Measurements from ENCODE around the gene PARP3.
"Not testable (repeated sequence)": the region's sequence is repeated elsewhere in the genome, so short reads cannot be mapped to it uniquely, and the experiment has no call there.

The PARP3 gene

DNA sequence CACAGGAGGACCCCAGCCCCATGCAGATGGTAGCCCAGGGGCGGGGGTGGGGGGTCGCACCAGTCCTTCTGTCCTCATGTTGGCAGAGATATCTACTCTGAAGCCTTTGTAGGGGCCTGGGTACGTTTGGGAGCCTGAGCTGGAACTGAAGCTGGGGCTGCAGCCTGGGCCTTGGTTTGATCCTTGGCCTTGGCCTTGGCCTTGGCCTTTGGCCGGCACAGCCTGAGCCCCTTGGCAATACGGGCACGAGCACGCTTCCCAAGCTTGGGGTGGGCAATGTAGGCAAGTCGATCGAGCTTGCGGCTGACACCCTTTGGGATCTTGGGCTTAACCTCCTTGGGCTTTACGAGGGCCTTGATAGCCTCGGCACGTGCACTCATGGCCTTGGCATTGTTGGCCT lies 51.5 kb downstream of the PARP3 start:
- not testable (repeated sequence) for H4K8ac ChIP-seq (ENCODE audit: low read depth, low read length); H3K27ac ChIP-seq (ENCODE audit: low read depth, low read length); H2BK5ac ChIP-seq (ENCODE audit: low read length); H2BK120ac ChIP-seq (ENCODE audit: low read depth, low read length); H3K4me3 ChIP-seq (ENCODE audit: low read length); H3K27me3 ChIP-seq (ENCODE audit: insufficient read depth, low read length, poor library complexity); DNase-seq; H3K56ac ChIP-seq (ENCODE audit: low read length); H3K4me2 ChIP-seq (ENCODE audit: low read length); H3K4ac ChIP-seq (ENCODE audit: low read depth, low read length); H3K18ac ChIP-seq (ENCODE audit: low read length); H4K5ac ChIP-seq (ENCODE audit: low read length); H3K23ac ChIP-seq (ENCODE audit: low read length); H2BK15ac ChIP-seq (replicated peaks; ENCODE audit: low read depth); H2AK5ac ChIP-seq (ENCODE audit: low read length)
- peaks cover 19% of the 10 kb centered on the region for H3K79me2 ChIP-seq (ENCODE audit: control insufficient read depth, insufficient read depth, low read length)
- H3K36me3 ChIP-seq (ENCODE audit: control insufficient read depth, insufficient read depth, low read length): peaks cover 21% of the 10 kb centered on the region
- H3K79me1 ChIP-seq (ENCODE audit: low read length): peaks cover 18% of the 10 kb centered on the region
- WGBS (ENCODE audit: extremely low coverage, insufficient coverage, low lambda C conversion rate): no CpG with 5 or more reads among the region's 13 CpGs
- peak overlapping the region; percentile 99 for H3K9ac ChIP-seq (ENCODE audit: low read length)
- H3K4me1 ChIP-seq (ENCODE audit: control insufficient read depth, low read depth, low read length): peaks cover 12% of the 10 kb centered on the region

- no peak for DNase-seq
- Histone ChIP-seq H2AK5ac (ENCODE audit: low read length) (peak overlapping the region; percentile 48), H4K8ac (ENCODE audit: low read depth, low read length) (no peak overlapping the region), H3K36me3 (ENCODE audit: control insufficient read depth, insufficient read depth, low read length) (peaks cover 20% of the 10 kb centered on the region), H2BK5ac (ENCODE audit: low read length) (no peak overlapping the region), H3K4me2 (ENCODE audit: low read length) (peak overlapping the region; percentile 87), H3K4ac (ENCODE audit: low read depth, low read length) (no peak overlapping the region), H3K18ac (ENCODE audit: low read length) (no peak overlapping the region), H3K23ac (ENCODE audit: low read length) (no peak overlapping the region), H3K27me3 (ENCODE audit: insufficient read depth, low read length, poor library complexity) (no peaks in the 10 kb centered on the region), H3K79me2 (ENCODE audit: control insufficient read depth, insufficient read depth, low read length) (peaks cover 19% of the 10 kb centered on the region), H3K56ac (ENCODE audit: low read length) (peak overlapping the region; percentile 98), H3K27ac (ENCODE audit: low read depth, low read length) (no peak overlapping the region), H2BK120ac (ENCODE audit: low read depth, low read length) (no peak overlapping the region), H3K79me1 (ENCODE audit: low read length) (peaks cover 18% of the 10 kb centered on the region), H4K5ac (ENCODE audit: low read length) (no peak overlapping the region), H2BK15ac (replicated peaks; ENCODE audit: low read depth) (no peak overlapping the region), H3K4me3 (ENCODE audit: low read length) (peak overlapping the region; percentile 99), H3K4me1 (ENCODE audit: control insufficient read depth, low read depth, low read length) (peaks cover 12% of the 10 kb centered on the region), H3K9ac (ENCODE audit: low read length) (peak overlapping the region; percentile 99)
- WGBS (ENCODE audit: extremely low coverage, insufficient coverage, low lambda C conversion rate): no CpG with 5 or more reads among the region's 2 CpGs
These were observed 52.4 kb downstream of the PARP3 start for GRCh38 chr3:51994530-51994929.

GRCh38 chr3:51995346-51996163 lies 53.4 kb downstream of the PARP3 start, which contains the start of gene RPL29:
Gene RPL29 (minus strand): TSS chr3:51995895. CDS start chr3:51995461, 434 bp downstream.
- peak within 1 kb of the TSS; percentile 98 for H3K56ac ChIP-seq (ENCODE audit: low read length)
- H2BK5ac ChIP-seq (ENCODE audit: low read length): peak within 1 kb of the TSS; percentile 92
- peak; percentile 97 for DNase-seq
- H3K4me3 ChIP-seq (ENCODE audit: low read length): peak within 1 kb of the TSS; percentile 99
- H2AK5ac ChIP-seq (ENCODE audit: low read length): peak within 1 kb of the TSS; percentile 95
- H4K8ac ChIP-seq (ENCODE audit: low read depth, low read length): no peak within 1 kb of the TSS
- H3K79me1 ChIP-seq (ENCODE audit: low read length): peaks cover 18% of the 10 kb centered on the region
- H3K18ac ChIP-seq (ENCODE audit: low read length): peak within 1 kb of the TSS; percentile 76
- no peak within 1 kb of the TSS for H2BK15ac ChIP-seq (replicated peaks; ENCODE audit: low read depth)
- H3K27ac ChIP-seq (ENCODE audit: low read depth, low read length): peak within 1 kb of the TSS; percentile 34
- H3K27me3 ChIP-seq (ENCODE audit: insufficient read depth, low read length, poor library complexity): no peaks in the 10 kb centered on the region
- no CpG with 5 or more reads among the region's 40 CpGs for WGBS (ENCODE audit: extremely low coverage, insufficient coverage, low lambda C conversion rate)
- H3K4me1 ChIP-seq (ENCODE audit: control insufficient read depth, low read depth, low read length): peaks cover 12% of the 10 kb centered on the region
- peak within 1 kb of the TSS; percentile 100 for H3K23ac ChIP-seq (ENCODE audit: low read length)
- H3K4ac ChIP-seq (ENCODE audit: low read depth, low read length): peak within 1 kb of the TSS; percentile 73
- H3K36me3 ChIP-seq (ENCODE audit: control insufficient read depth, insufficient read depth, low read length): peaks cover 20% of the 10 kb centered on the region
- no peak within 1 kb of the TSS for H2BK120ac ChIP-seq (ENCODE audit: low read depth, low read length)
- H3K9ac ChIP-seq (ENCODE audit: low read length): peak within 1 kb of the TSS; percentile 99
- peak within 1 kb of the TSS; percentile 87 for H3K4me2 ChIP-seq (ENCODE audit: low read length)
- H3K79me2 ChIP-seq (ENCODE audit: control insufficient read depth, insufficient read depth, low read length): peaks cover 19% of the 10 kb centered on the region
- peak within 1 kb of the TSS; percentile 96 for H4K5ac ChIP-seq (ENCODE audit: low read length)

DNA sequence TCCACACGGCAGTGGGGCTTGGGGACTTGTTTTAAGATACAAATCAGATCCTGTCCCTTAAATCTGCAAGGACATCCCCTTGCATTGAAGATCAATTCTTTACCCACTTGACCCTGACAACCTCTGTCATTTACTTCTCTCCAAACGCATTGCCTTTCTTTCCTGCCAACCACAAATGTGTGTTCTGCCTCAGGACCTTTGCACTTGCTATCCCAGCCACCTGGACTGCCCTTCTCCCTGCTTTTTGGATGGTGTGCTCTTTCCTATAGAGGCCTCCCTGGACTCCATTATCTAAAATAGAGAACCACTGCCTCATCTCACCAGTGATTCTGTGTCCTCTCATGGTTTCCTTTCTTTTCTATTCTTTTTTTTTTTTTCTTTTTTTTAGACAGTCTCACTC lies 55.0 kb downstream of the PARP3 start:
- Histone ChIP-seq H3K4me3 (ENCODE audit: low read length) (no peak overlapping the region), H3K23ac (ENCODE audit: low read length) (no peak overlapping the region), H3K9ac (ENCODE audit: low read length) (no peak overlapping the region), H3K18ac (ENCODE audit: low read length) (no peak overlapping the region), H3K4ac (ENCODE audit: low read depth, low read length) (no peak overlapping the region), H2AK5ac (ENCODE audit: low read length) (no peak overlapping the region), H4K5ac (ENCODE audit: low read length) (no peak overlapping the region), H3K27me3 (ENCODE audit: insufficient read depth, low read length, poor library complexity) (no peaks in the 10 kb centered on the region), H2BK15ac (replicated peaks; ENCODE audit: low read depth) (no peak overlapping the region), H3K4me1 (ENCODE audit: control insufficient read depth, low read depth, low read length) (peaks cover 12% of the 10 kb centered on the region), H3K79me1 (ENCODE audit: low read length) (peaks cover 17% of the 10 kb centered on the region), H2BK120ac (ENCODE audit: low read depth, low read length) (no peak overlapping the region), H3K27ac (ENCODE audit: low read depth, low read length) (no peak overlapping the region), H3K79me2 (ENCODE audit: control insufficient read depth, insufficient read depth, low read length) (peaks cover 19% of the 10 kb centered on the region), H4K8ac (ENCODE audit: low read depth, low read length) (no peak overlapping the region), H3K56ac (ENCODE audit: low read length) (no peak overlapping the region), H3K36me3 (ENCODE audit: control insufficient read depth, insufficient read depth, low read length) (peaks cover 17% of the 10 kb centered on the region), H2BK5ac (ENCODE audit: low read length) (no peak overlapping the region), H3K4me2 (ENCODE audit: low read length) (no peak overlapping the region)
- WGBS (ENCODE audit: extremely low coverage, insufficient coverage, low lambda C conversion rate): no CpG with 5 or more reads among the region's 2 CpGs
- no peak for DNase-seq

DNA sequence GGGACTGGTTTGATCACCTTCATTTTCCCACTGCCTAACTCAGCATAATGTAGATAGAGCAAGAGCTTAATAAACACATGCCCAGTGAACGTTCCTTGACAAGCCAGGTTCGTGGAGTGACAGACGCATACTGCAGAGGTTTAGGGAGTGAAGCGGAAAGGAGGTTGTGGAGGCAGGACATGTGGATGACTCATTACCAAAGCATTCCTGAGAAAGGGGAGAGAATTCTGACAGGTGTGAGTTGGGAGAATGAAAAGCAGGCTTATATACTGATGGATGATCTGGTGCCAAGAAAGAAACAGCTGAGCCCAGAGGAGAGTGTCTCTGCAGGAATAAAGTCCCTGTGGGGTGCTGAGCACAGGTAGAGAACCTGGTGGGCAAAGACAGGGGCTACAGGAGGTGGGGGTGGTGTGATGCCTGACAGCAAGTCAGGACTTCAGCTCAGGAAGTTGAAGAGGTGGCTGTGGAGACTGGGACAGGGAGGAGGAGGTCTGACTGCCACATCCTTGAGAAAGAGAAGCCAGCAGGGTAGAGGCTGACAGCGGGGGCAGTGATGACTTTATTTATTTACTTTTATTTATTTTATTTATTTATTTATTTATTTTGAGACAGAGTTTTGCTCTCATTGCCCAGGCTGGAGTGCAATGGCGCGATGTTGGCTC lies 55.9 kb downstream of the PARP3 start:
- no CpG with 5 or more reads among the region's 7 CpGs for WGBS (ENCODE audit: extremely low coverage, insufficient coverage, low lambda C conversion rate)
- no peak overlapping the region for H3K56ac ChIP-seq (ENCODE audit: low read length)

More for the DNA sequence above, 55.9 kb downstream of the PARP3 start:
- no peak overlapping the region for H3K4me2 ChIP-seq (ENCODE audit: low read length)
- H3K27me3 ChIP-seq (ENCODE audit: insufficient read depth, low read length, poor library complexity): no peaks in the 10 kb centered on the region
- no peak overlapping the region for H2BK5ac ChIP-seq (ENCODE audit: low read length)
- H2BK120ac ChIP-seq (ENCODE audit: low read depth, low read length): no peak overlapping the region
- H2AK5ac ChIP-seq (ENCODE audit: low read length): no peak overlapping the region
- no peak overlapping the region for H3K9ac ChIP-seq (ENCODE audit: low read length)
- no peak overlapping the region for H3K4ac ChIP-seq (ENCODE audit: low read depth, low read length)
- H3K79me1 ChIP-seq (ENCODE audit: low read length): peaks cover 14% of the 10 kb centered on the region
- peak; percentile 89 for DNase-seq
- H3K36me3 ChIP-seq (ENCODE audit: control insufficient read depth, insufficient read depth, low read length): peaks cover 11% of the 10 kb centered on the region
- H4K5ac ChIP-seq (ENCODE audit: low read length): no peak overlapping the region
- H3K4me1 ChIP-seq (ENCODE audit: control insufficient read depth, low read depth, low read length): peaks cover 10% of the 10 kb centered on the region
- H3K27ac ChIP-seq (ENCODE audit: low read depth, low read length): peak overlapping the region; percentile 45
- no peak overlapping the region for H2BK15ac ChIP-seq (replicated peaks; ENCODE audit: low read depth)
- H3K18ac ChIP-seq (ENCODE audit: low read length): no peak overlapping the region
- H4K8ac ChIP-seq (ENCODE audit: low read depth, low read length): no peak overlapping the region
- H3K23ac ChIP-seq (ENCODE audit: low read length): no peak overlapping the region
- no peak overlapping the region for H3K4me3 ChIP-seq (ENCODE audit: low read length)
- peaks cover 19% of the 10 kb centered on the region for H3K79me2 ChIP-seq (ENCODE audit: control insufficient read depth, insufficient read depth, low read length)
